ENCODE results near the gene KCNIP3.

The KCNIP3 gene

DNA sequence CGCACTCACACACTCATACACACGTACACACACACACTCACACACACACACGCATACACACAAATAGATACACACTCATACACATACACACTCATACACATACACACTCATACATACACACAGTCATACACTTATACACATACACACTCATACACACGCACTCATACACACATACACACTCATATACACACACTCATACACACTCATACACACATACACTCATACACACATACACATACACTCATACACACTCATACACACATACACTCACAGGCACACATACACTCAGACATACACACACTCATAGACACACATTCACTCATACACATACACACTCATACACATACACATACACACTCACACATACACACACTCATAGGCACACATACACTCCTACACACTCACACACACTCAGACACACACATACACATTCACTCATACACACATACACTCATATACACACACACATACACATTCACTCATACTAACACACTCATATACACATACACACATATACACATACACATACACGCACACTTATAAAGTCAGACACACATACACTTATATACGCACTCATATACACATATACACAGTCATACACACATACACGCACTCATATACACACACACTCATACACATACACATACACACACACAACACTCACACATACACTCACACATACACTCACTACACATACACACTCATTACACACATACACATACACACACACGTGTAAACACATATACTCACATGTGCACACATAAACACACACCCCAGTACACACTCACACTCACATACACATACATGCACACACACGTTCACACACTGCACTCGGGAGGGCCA, 28.7 kb downstream of the KCNIP3 start:
- no peaks in the 10 kb centered on the region for H4K20me1 ChIP-seq (ENCODE audit: insufficient read depth, low read length)
- H3K4me2 ChIP-seq (ENCODE audit: low read length), result no peak overlapping the region
- no peak overlapping the region for H3K4me3 ChIP-seq (ENCODE audit: low read length)
- no peaks in the 10 kb centered on the region for H3K4me1 ChIP-seq (ENCODE audit: low read length)
- H3K27me3 ChIP-seq (ENCODE audit: low read depth, low read length), result no peaks in the 10 kb centered on the region
- no peak for TF ChIP-seq EZH2phosphoT487 (IDR thresholded peaks at IDR 0.05; ENCODE audit: low read depth)
- TF ChIP-seq, protein P1, sequence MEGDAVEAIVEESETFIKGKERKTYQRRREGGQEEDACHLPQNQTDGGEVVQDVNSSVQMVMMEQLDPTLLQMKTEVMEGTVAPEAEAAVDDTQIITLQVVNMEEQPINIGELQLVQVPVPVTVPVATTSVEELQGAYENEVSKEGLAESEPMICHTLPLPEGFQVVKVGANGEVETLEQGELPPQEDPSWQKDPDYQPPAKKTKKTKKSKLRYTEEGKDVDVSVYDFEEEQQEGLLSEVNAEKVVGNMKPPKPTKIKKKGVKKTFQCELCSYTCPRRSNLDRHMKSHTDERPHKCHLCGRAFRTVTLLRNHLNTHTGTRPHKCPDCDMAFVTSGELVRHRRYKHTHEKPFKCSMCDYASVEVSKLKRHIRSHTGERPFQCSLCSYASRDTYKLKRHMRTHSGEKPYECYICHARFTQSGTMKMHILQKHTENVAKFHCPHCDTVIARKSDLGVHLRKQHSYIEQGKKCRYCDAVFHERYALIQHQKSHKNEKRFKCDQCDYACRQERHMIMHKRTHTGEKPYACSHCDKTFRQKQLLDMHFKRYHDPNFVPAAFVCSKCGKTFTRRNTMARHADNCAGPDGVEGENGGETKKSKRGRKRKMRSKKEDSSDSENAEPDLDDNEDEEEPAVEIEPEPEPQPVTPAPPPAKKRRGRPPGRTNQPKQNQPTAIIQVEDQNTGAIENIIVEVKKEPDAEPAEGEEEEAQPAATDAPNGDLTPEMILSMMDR (IDR thresholded peaks at IDR 0.05; ENCODE audit: low read depth, low read length), result no peak
- H2AFZ ChIP-seq (ENCODE audit: low read depth, low read length), result no peak overlapping the region
- H3K36me3 ChIP-seq (replicated peaks; ENCODE audit: low read depth, low read length), result no peaks in the 10 kb centered on the region
- no peak overlapping the region for H3K27ac ChIP-seq (ENCODE audit: low read length)
- H3K79me2 ChIP-seq (ENCODE audit: low read length), result no peaks in the 10 kb centered on the region
- no peaks in the 10 kb centered on the region for H3K9me3 ChIP-seq (ENCODE audit: insufficient read depth, low read length)
- no peak overlapping the region for H3K9ac ChIP-seq (ENCODE audit: low read length)

- Histone ChIP-seq H3K4me2 (ENCODE audit: low read length) (no peak overlapping the region), H3K4me3 (ENCODE audit: low read length) (no peak overlapping the region), H3K9ac (ENCODE audit: low read length) (no peak overlapping the region), H3K27me3 (ENCODE audit: low read depth, low read length) (no peaks in the 10 kb centered on the region), H3K27ac (ENCODE audit: low read length) (no peak overlapping the region), H3K9me3 (ENCODE audit: insufficient read depth, low read length) (no peaks in the 10 kb centered on the region), H3K36me3 (replicated peaks; ENCODE audit: low read depth, low read length) (no peaks in the 10 kb centered on the region), H3K79me2 (ENCODE audit: low read length) (no peaks in the 10 kb centered on the region), H4K20me1 (ENCODE audit: insufficient read depth, low read length) (no peaks in the 10 kb centered on the region), H2AFZ (ENCODE audit: low read depth, low read length) (no peak overlapping the region), H3K4me1 (ENCODE audit: low read length) (no peaks in the 10 kb centered on the region)
- TF ChIP-seq, protein P1 (IDR thresholded peaks at IDR 0.05; ENCODE audit: low read depth, low read length), result no peak
- no peak for TF ChIP-seq EZH2phosphoT487 (IDR thresholded peaks at IDR 0.05; ENCODE audit: low read depth)
Measured at GRCh38 chr2:95326433-95327140, 29.4 kb downstream of the KCNIP3 start.

- Histone ChIP-seq H3K4me2 (ENCODE audit: low read length) (no peak overlapping the region), H3K9ac (ENCODE audit: low read length) (no peak overlapping the region), H3K27me3 (ENCODE audit: low read depth, low read length) (no peaks in the 10 kb centered on the region), H3K9me3 (ENCODE audit: insufficient read depth, low read length) (no peaks in the 10 kb centered on the region), H3K4me1 (ENCODE audit: low read length) (no peaks in the 10 kb centered on the region), H4K20me1 (ENCODE audit: insufficient read depth, low read length) (no peaks in the 10 kb centered on the region), H3K36me3 (replicated peaks; ENCODE audit: low read depth, low read length) (no peaks in the 10 kb centered on the region), H2AFZ (ENCODE audit: low read depth, low read length) (no peak overlapping the region), H3K27ac (ENCODE audit: low read length) (no peak overlapping the region), H3K4me3 (ENCODE audit: low read length) (no peak overlapping the region), H3K79me2 (ENCODE audit: low read length) (no peaks in the 10 kb centered on the region)
- TF ChIP-seq, protein P1 (IDR thresholded peaks at IDR 0.05; ENCODE audit: low read depth, low read length), result no peak
- TF ChIP-seq EZH2phosphoT487 (IDR thresholded peaks at IDR 0.05; ENCODE audit: low read depth), result no peak
Measured at GRCh38 chr2:95327861-95328260, 30.7 kb downstream of the KCNIP3 start.

DNA sequence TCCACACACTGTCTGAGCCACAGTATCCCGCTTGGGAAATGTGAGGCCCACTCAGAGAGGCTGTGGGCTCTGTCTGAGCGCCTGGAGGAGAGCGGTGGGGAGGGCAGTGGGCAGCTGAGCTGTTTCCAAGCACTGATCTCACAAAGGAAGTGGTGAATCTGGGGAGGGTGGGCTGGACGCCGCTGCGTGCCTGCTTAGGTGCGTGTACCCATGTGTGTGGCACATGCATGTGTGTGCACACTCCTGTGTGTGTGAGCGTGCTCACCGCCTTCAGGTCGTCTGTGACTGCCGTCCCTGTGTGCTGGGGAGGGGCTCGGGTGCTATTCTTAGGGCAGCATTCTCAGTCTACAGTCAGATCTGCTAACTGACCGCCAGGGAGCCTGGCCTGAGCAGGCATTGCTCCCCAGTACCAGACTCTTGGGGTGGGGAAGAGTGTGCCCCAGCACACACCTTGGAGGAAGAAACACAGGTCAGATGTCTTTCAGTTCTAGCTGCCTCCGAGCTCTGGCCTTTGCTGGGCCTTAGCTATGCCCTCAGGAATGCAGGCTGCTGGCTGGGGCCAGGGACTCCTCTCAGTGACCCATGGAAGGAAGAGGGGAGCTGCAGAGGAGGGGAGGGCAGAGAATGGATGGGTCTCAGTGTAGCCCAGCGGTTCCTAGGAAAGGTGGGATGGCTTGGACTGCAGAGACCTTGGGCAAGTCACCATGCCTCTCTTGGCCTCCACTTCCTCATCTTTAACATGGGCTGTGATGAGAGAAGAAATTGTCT, 31.4 kb downstream of the KCNIP3 start:
- H3K36me3 ChIP-seq (replicated peaks; ENCODE audit: low read depth, low read length), result no peaks in the 10 kb centered on the region

More for the DNA sequence above, 31.4 kb downstream of the KCNIP3 start:
- Histone ChIP-seq H4K20me1 (ENCODE audit: insufficient read depth, low read length) (no peaks in the 10 kb centered on the region), H2AFZ (ENCODE audit: low read depth, low read length) (no peak overlapping the region), H3K4me2 (ENCODE audit: low read length) (no peak overlapping the region), H3K79me2 (ENCODE audit: low read length) (no peaks in the 10 kb centered on the region), H3K4me3 (ENCODE audit: low read length) (no peak overlapping the region), H3K9me3 (ENCODE audit: insufficient read depth, low read length) (no peaks in the 10 kb centered on the region), H3K4me1 (ENCODE audit: low read length) (no peaks in the 10 kb centered on the region), H3K9ac (ENCODE audit: low read length) (no peak overlapping the region), H3K27ac (ENCODE audit: low read length) (no peak overlapping the region), H3K27me3 (ENCODE audit: low read depth, low read length) (no peaks in the 10 kb centered on the region)
- TF ChIP-seq, protein P1 (IDR thresholded peaks at IDR 0.05; ENCODE audit: low read depth, low read length), result no peak
- TF ChIP-seq EZH2phosphoT487 (IDR thresholded peaks at IDR 0.05; ENCODE audit: low read depth), result no peak
